NCI-H2081 treated with DMSO at 0.1 percent for 48 hours (cell line): ENCODE measurements around the gene OLIG3.

Experiments
- DNase-seq: peaks from one replicate; lab custom pipeline; 2025; lab: John Stamatoyannopoulos, UW

The OLIG3 gene

GRCh38 chr6:137494281-137494987 is at the start of gene OLIG3:
Gene OLIG3, minus strand, starts transcription at chr6:137494394. Its CDS starts 224 bp downstream, at chr6:137494170.
- no peak for DNase-seq

- no peak for DNase-seq
These were observed 48.9 kb upstream of the OLIG3 start for GRCh38 chr6:137543114-137543513.

GRCh38 chr6:137542713-137543112 is 48.5 kb upstream of the OLIG3 start:
- DNase-seq = no peak

GRCh38 chr6:137541534-137542063 is 47.4 kb upstream of the OLIG3 start:
- no peak for DNase-seq

- no peak for DNase-seq
These were observed 42.0 kb upstream of the OLIG3 start for GRCh38 chr6:137536104-137536773.

GRCh38 chr6:137531376-137532092 is 37.3 kb upstream of the OLIG3 start:
- no peak for DNase-seq

GRCh38 chr6:137530404-137530803 is 36.2 kb upstream of the OLIG3 start:
- DNase-seq = no peak

- no peak for DNase-seq
These were observed 28.6 kb upstream of the OLIG3 start for GRCh38 chr6:137522831-137523230.

- DNase-seq = no peak
These were observed 28.1 kb upstream of the OLIG3 start for GRCh38 chr6:137522198-137522798.

- no peak for DNase-seq
These were observed 26.3 kb upstream of the OLIG3 start for GRCh38 chr6:137520520-137520919.

- DNase-seq = no peak
These were observed 25.5 kb upstream of the OLIG3 start for GRCh38 chr6:137519629-137520176.

- no peak for DNase-seq
These were observed 24.3 kb upstream of the OLIG3 start for GRCh38 chr6:137518386-137518983.

- DNase-seq = no peak
These were observed 20.2 kb upstream of the OLIG3 start for GRCh38 chr6:137514418-137514817.

- no peak for DNase-seq
These were observed 18.8 kb upstream of the OLIG3 start for GRCh38 chr6:137512757-137513605.

GRCh38 chr6:137510923-137511322 is 16.7 kb upstream of the OLIG3 start:
- no peak for DNase-seq

GRCh38 chr6:137498481-137499190 is 4.4 kb upstream of the OLIG3 start:
- DNase-seq = no peak

GRCh38 chr6:137497721-137498463 is 3.7 kb upstream of the OLIG3 start:
- no peak for DNase-seq

GRCh38 chr6:137496909-137497720 is 2.9 kb upstream of the OLIG3 start:
- DNase-seq = no peak
